Transverse colon (tissue), 4 donors: Measurements from ENCODE around the gene TOR1AIP2. TPM values are rescaled to one million over a fixed set of nuclear protein-coding genes. Genes with fewer than 3 reads are reported as not detected.

Experiments used
- DNase-seq: peaks from one replicate; pipeline ENCODE4 v3.0.0-alpha.2; 2019
- H3K27ac ChIP-seq, 4 donors: fragments of 200-600 bp; sonication (generic); 2 replicates each; pipeline ENCODE4 v1.5.1; 2016 to 2018; ENCODE audit warnings: inconsistent platforms in 4 of 4
- H3K27me3 ChIP-seq: fragments of 200-600 bp; sonication (generic); 2 replicates; pipeline ENCODE4 v1.5.1; 2017; ENCODE audit warnings: inconsistent platforms
- H3K36me3 ChIP-seq, 4 donors: fragments of 200-600 bp; sonication (generic); 2 replicates each; pipeline ENCODE4 v1.5.1; 2017 to 2019; ENCODE audit warnings: inconsistent platforms in 4 of 4
- H3K4me1 ChIP-seq, 4 donors: fragments of 200-600 bp; sonication (generic); 2 replicates each; pipeline ENCODE4 v1.5.1; 2017 to 2020; ENCODE audit warnings: inconsistent platforms in 4 of 4
- H3K4me3 ChIP-seq, 4 donors: fragments of 200-600 bp; sonication (generic); 1 replicate in 1 of 4; 2 replicates in 3 of 4; pipeline versions ENCODE4 v1.5.1 to v1.6.1; 2017 to 2019; ENCODE audit warnings: inconsistent platforms in 4 of 4
- H3K9me3 ChIP-seq, 2 donors: fragments of 200-600 bp; sonication (generic); 2 replicates each; pipeline ENCODE4 v1.5.1; 2017 to 2019; ENCODE audit warnings: inconsistent platforms in 2 of 2
- CTCF ChIP-seq, 5 experiments: fragments of 200-600 bp in 3 of 5; fragments of 450-650 bp in 2 of 5; sonication (generic) in 3 of 5; IDR thresholded peaks; 1 replicate in 2 of 5; 2 replicates in 3 of 5; pipeline ENCODE4 v1.5.1; 2016 to 2017; ENCODE audit warnings: antibody characterized with exemption in 5 of 5, inconsistent platforms in 3 of 5, mild to moderate bottlenecking in 2 of 5, moderate library complexity in 1 of 5
- EP300 ChIP-seq: sonication (generic); formaldehyde crosslinking; IDR thresholded peaks from one replicate; pipeline ENCODE4 v1.6.1; 2017; ENCODE audit warnings: antibody characterized with exemption, low read depth
- POLR2A ChIP-seq: fragments of 450-650 bp; IDR thresholded peaks from one replicate; pipeline ENCODE4 v1.6.1; 2016; ENCODE audit warnings: antibody characterized with exemption, mild to moderate bottlenecking, moderate library complexity
- POLR2AphosphoS5 ChIP-seq, 3 donors: sonication (generic); formaldehyde crosslinking; IDR thresholded peaks; one replicate each; pipeline ENCODE4 v1.6.1; 2016; ENCODE audit warnings: antibody characterized with exemption in 3 of 3
- WGBS, 2 donors: methylation state at CpG; one replicate each; pipeline ENCODE4 v1.1.5; 2018; ENCODE audit warnings: low coverage in 1 of 2; 5-methylcytosine and 5-hydroxymethylcytosine counted together
- in situ Hi-C, 4 donors: fragments of 200-750 bp; cut with MboI; loops; one replicate each; pipeline versions ENCODE4 v1.15.0 to v1.15.1; 2017; ENCODE audit warnings: low sequenced_read_pairs in 3 of 4, low pct_ligation_motif_present in 1 of 4, low pct_unique_long_range_greater_than_20kb in 1 of 4
- intact Hi-C: fragments of 100-400 bp; cut with DNase I; formaldehyde crosslinking; loops from one replicate; pipeline ENCODE4 v1.15.1; 2023; ENCODE audit warnings: low total_unique reads
- total RNA-seq, 4 donors: library from RNA; depleted of rRNA; stranded (reverse); fragments of >200 nt; gene quantifications; one replicate each; pipeline ENCODE4 v1.1.0, GENCODE V29; 2016

Gene TOR1AIP2
- total RNA-seq, 4 donors from 2014 or later: 46.0 to 107 (median 75.5) TPM

DNA sequence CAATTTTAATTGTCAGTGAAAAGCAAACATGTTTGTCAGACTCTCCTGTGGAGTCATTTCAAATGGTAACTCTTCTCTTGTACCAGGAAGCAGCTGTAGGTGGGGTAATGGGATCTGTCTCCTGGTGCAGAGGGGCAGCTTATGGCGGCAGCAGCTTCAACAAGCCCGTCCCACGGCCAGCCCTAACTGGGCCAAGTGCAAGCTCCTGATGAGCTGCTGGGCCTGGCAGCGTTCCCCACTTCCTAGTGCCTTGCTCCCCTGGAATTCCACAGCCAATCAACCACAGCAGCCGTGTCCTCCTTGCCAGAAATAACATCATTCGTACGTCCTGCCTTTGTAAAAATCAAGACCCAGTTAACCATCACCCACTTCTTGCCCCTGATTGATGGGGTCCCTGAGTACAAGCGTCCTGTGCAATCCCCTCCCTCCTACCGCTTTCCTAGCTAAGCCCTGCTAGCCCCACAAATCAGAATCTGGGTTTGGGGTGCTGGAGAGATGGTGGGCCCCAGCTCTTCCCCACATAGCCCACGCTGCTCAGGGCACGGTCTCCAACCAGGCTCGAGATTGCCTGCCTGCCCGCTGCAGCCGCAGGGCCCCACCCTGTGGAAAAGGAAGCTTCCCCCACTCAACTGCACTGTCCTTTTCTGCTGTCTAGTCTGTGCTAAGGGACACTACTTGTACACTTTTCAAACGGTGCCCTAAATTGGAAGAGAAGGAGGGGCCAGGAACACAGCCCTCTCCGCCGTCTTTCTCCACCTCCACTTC is 61.2 kb downstream of the TOR1AIP2 start:
- no peak overlapping the region for H3K4me3 ChIP-seq
- no peak overlapping the region for H3K27ac ChIP-seq

GRCh38 chr1:179815641-179816040 is 62.0 kb downstream of the TOR1AIP2 start:
- intact Hi-C loops: no loop called here
- H3K4me3 ChIP-seq: peak overlapping the region in 2 of 4 donors; percentile 15 to 49
- 36% methylated on average over 5 of the region's 5 CpGs; no CpG with 5 or more reads in 1 of the 2 donors for WGBS, 2 donors
- peaks cover 0 to 16% (median 9%) of the 10 kb centered on the region in 4 donors for H3K4me1 ChIP-seq
- H3K27me3 ChIP-seq: no peaks in the 10 kb centered on the region
- H3K27ac ChIP-seq: peak overlapping the region in 3 of 4 donors; percentile 4 to 36 (median 18)
- no peaks in the 10 kb centered on the region for H3K36me3 ChIP-seq
- in situ Hi-C loops: no loop called here
- TF ChIP-seq POLR2AphosphoS5 (IDR thresholded peaks at IDR 0.05) (no peak), CTCF (IDR thresholded peaks at IDR 0.05) (no peak)
- H3K9me3 ChIP-seq: no peaks in the 10 kb centered on the region
- no peak for DNase-seq

More for the DNA sequence above, 61.2 kb downstream of the TOR1AIP2 start:
- intact Hi-C loops: no loop called here
- Histone ChIP-seq H3K36me3 (no peaks in the 10 kb centered on the region), H3K4me1 (peaks cover 0 to 16% (median 9%) of the 10 kb centered on the region in 4 donors), H3K9me3 (no peaks in the 10 kb centered on the region), H3K27me3 (no peaks in the 10 kb centered on the region)
- in situ Hi-C loops: no loop called here
- no peak for DNase-seq
- WGBS, 2 donors: 72% methylated on average over 3 to 17 of the region's 17 CpGs
- TF ChIP-seq POLR2A: no peak
- TF ChIP-seq CTCF (IDR thresholded peaks at IDR 0.05): no peak
- no peak for TF ChIP-seq POLR2AphosphoS5 (IDR thresholded peaks at IDR 0.05)

DNA sequence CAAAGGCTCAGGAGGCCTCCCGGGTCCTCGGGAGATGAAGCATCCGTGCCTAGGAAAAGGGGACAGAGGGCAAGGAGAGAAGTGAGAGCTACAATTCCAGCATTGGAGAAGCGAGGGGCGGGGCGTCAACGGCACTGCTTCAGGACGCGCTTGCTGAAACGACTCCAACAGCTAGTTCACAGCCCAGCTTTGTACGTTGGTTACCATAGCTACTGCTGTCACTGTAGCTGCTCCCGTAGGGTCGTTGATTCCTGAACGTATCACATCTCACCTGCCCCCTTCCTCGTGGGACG is 63.1 kb downstream of the TOR1AIP2 start:
- intact Hi-C loops (no loop called here), in situ Hi-C loops (loop anchor here in 1 of 4 donors (5.0 kb wide), 1 partner anchor 107 kb away; no protein-coding TSS in a partner anchor)
- no peaks in the 10 kb centered on the region for H3K36me3 ChIP-seq
- WGBS, 2 donors: 0% methylated on average over 16 of the region's 16 CpGs; no CpG with 5 or more reads in 1 of the 2 donors
- peaks cover 0 to 16% (median 9%) of the 10 kb centered on the region in 4 donors for H3K4me1 ChIP-seq
- H3K9me3 ChIP-seq: no peaks in the 10 kb centered on the region
- no peak for DNase-seq
- H3K4me3 ChIP-seq: peak overlapping the region in 3 of 4 donors; percentile 15 to 49 (median 15)
- no peaks in the 10 kb centered on the region for H3K27me3 ChIP-seq
- TF ChIP-seq EP300 (no peak), POLR2AphosphoS5 (IDR thresholded peaks at IDR 0.05) (no peak), CTCF (IDR thresholded peaks at IDR 0.05) (no peak), POLR2A (no peak)
- H3K27ac ChIP-seq: no peak overlapping the region

DNA sequence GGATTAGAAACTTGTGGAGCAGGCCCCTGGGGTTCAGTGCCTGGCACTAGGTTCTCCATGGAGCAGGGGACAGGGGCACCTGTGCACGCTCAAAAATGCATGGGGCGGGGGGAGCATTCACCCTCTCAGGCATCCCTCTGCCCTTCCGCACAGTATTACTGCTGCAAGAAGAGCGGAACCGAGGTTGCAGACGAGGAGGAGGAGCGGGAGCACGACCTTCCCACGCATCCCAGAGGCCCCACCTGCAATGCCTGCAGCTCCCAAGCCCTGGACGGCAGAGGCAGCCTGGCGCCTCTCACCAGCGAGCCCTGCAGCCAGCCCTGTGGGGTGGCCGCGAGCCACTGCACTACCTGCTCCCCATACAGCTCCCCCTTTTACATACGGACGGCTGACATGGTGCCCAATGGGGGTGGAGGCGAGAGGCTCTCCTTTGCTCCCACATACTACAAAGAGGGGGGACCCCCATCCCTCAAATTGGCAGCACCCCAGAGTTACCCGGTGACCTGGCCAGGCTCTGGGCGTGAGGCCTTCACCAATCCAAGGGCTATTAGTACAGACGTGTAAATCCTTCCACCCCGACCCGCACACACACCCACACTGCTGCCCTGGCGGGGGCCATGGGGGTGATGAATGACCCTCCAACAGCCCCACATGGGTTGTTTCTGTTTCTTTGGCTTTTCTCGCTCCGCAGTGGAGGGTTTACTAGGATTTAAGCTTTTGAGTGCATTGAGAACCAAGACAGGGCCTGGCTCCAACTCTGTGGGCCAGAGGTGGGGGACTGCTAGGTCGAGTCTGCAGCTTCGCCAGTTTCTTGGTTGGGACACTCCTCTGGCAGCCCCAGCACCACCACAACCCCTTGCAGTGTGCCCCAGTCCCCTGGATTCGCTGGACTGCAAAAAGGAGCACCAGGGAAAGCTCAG is 63.7 kb downstream of the TOR1AIP2 start:
- Histone ChIP-seq H3K9me3 (no peaks in the 10 kb centered on the region), H3K36me3 (no peaks in the 10 kb centered on the region), H3K4me1 (peaks cover 0 to 16% (median 9%) of the 10 kb centered on the region in 4 donors), H3K27ac (no peak overlapping the region), H3K27me3 (no peaks in the 10 kb centered on the region), H3K4me3 (peak overlapping the region in 2 of 4 donors; percentile 15 to 49)
- TF ChIP-seq POLR2A (no peak), CTCF (IDR thresholded peaks at IDR 0.05) (no peak), EP300 (no peak), POLR2AphosphoS5 (IDR thresholded peaks at IDR 0.05) (no peak)
- in situ Hi-C loops: loop anchor here in 1 of 4 donors (5.0 kb wide), 1 partner anchor 107 kb away; no protein-coding TSS in a partner anchor
- intact Hi-C loops: no loop called here
- DNase-seq: no peak
- 81 to 91% methylated on average over 6 to 28 of the region's 28 CpGs for WGBS, 2 donors
